ENCODE data around the gene NXNL2.

- TF ChIP-seq CTCF (IDR thresholded peaks at IDR 0.05) (no peak), POLR2A (IDR thresholded peaks at IDR 0.05) (no peak)
These were observed 2.7 kb downstream of the NXNL2 start for GRCh38 chr9:88537761-88538091.

All from breast epithelium (tissue), 3 donors.